Liver (tissue), 9 donors: Measurements from ENCODE around the gene JAG2. TPM values are rescaled to one million over a fixed set of nuclear protein-coding genes. Genes with fewer than 3 reads are reported as not detected.

Experiments used
- DNase-seq: peaks from one replicate; pipeline ENCODE4 v3.0.0-alpha.2; 2017; ENCODE audit warnings: low spot score
- H3K27ac ChIP-seq, 2 donors: one replicate each; pipeline ENCODE4 v1.7.0; 2013; ENCODE audit warnings: inconsistent platforms in 2 of 2, low read length in 2 of 2, control low read depth in 1 of 2, low read depth in 1 of 2, mild to moderate bottlenecking in 1 of 2
- H3K27me3 ChIP-seq, 4 donors: one replicate each; pipeline versions ENCODE4 v1.6.1 to v1.7.0; 2013; ENCODE audit warnings: low read length in 3 of 4, inconsistent platforms in 1 of 4, mild to moderate bottlenecking in 1 of 4, moderate library complexity in 1 of 4; ENCODE audit not compliant: control insufficient read depth in 4 of 4, insufficient read depth in 4 of 4
- H3K36me3 ChIP-seq, 4 donors: one replicate each; pipeline versions ENCODE4 v1.6.1 to v1.7.0; 2013; ENCODE audit warnings: low read length in 3 of 4, mild to moderate bottlenecking in 3 of 4, low read depth in 1 of 4, moderate library complexity in 1 of 4; ENCODE audit not compliant: control insufficient read depth in 4 of 4, insufficient read depth in 3 of 4
- H3K4me1 ChIP-seq, 4 donors: one replicate each; pipeline versions ENCODE4 v1.6.1 to v1.7.0; 2013; ENCODE audit warnings: low read length in 3 of 4, mild to moderate bottlenecking in 3 of 4, moderate library complexity in 1 of 4; ENCODE audit not compliant: control insufficient read depth in 4 of 4, insufficient read depth in 4 of 4
- H3K4me3 ChIP-seq, 3 donors: one replicate each; pipeline versions ENCODE4 v1.6.1 to v1.7.0; 2013; ENCODE audit warnings: low read length in 3 of 3, control low read depth in 1 of 3, low read depth in 1 of 3, mild to moderate bottlenecking in 1 of 3
- H3K9ac ChIP-seq, 2 donors: one replicate each; pipeline ENCODE4 v1.7.0; 2013; ENCODE audit warnings: low read length in 2 of 2, mild to moderate bottlenecking in 2 of 2, moderate library complexity in 2 of 2, control low read depth in 1 of 2, low read depth in 1 of 2
- H3K9me3 ChIP-seq, 4 donors: one replicate each; pipeline versions ENCODE4 v1.6.1 to v1.7.0; 2013; ENCODE audit warnings: low read length in 3 of 4; ENCODE audit not compliant: control insufficient read depth in 4 of 4
- EGR1 ChIP-seq, 2 donors: IDR thresholded peaks; 2 replicates each; pipeline ENCODE4 v1.6.1; 2016 to 2018; ENCODE audit warnings: antibody characterized with exemption in 2 of 2, low read depth in 2 of 2
- GABPA ChIP-seq, 2 donors: IDR thresholded peaks in 1 of 2; conservative IDR thresholded peaks in 1 of 2; 2 replicates each; pipeline ENCODE4 v1.6.1; 2016; ENCODE audit warnings: antibody characterized with exemption in 2 of 2, mild to moderate bottlenecking in 1 of 2, moderate library complexity in 1 of 2
- HNF4A ChIP-seq, 2 donors: conservative IDR thresholded peaks; 2 replicates each; pipeline ENCODE4 v1.6.1; 2016; ENCODE audit warnings: antibody characterized with exemption in 2 of 2, mild to moderate bottlenecking in 2 of 2
- HNF4G ChIP-seq: IDR thresholded peaks from 2 replicates; pipeline ENCODE4 v1.6.1; 2016; ENCODE audit warnings: antibody characterized with exemption
- JUND ChIP-seq, 2 donors: IDR thresholded peaks; 2 replicates each; pipeline ENCODE4 v1.6.1; 2016; ENCODE audit warnings: antibody characterized with exemption in 2 of 2
- NR2F2 ChIP-seq: IDR thresholded peaks from 2 replicates; pipeline ENCODE4 v1.6.1; 2016; ENCODE audit warnings: antibody characterized with exemption
- RAD21 ChIP-seq, 2 donors: IDR thresholded peaks; 2 replicates each; pipeline ENCODE4 v1.6.1; 2016; ENCODE audit warnings: antibody characterized with exemption in 2 of 2, mild to moderate bottlenecking in 2 of 2
- RXRA ChIP-seq, 2 donors: IDR thresholded peaks; 2 replicates each; pipeline ENCODE4 v1.6.1; 2017 to 2018; ENCODE audit warnings: antibody characterized with exemption in 2 of 2, mild to moderate bottlenecking in 1 of 2
- SP1 ChIP-seq: IDR thresholded peaks from 2 replicates; pipeline ENCODE4 v1.6.1; 2018; ENCODE audit warnings: antibody characterized with exemption, mild to moderate bottlenecking
- TAF1 ChIP-seq: conservative IDR thresholded peaks from 2 replicates; pipeline ENCODE4 v1.6.1; 2016; ENCODE audit warnings: antibody characterized with exemption, mild to moderate bottlenecking
- WGBS: extraction: QIAGEN DNeasy Blood & Tissue Kit; methylation state at CpG from one replicate; pipeline ENCODE4 v1.1.7; 2013; 5-methylcytosine and 5-hydroxymethylcytosine counted together
- polyA plus RNA-seq, 2 donors: library from polyadenylated mRNA; stranded (reverse) in 1 of 2; unstranded in 1 of 2; fragments of 200-250 nt in 1 of 2; fragments of >200 nt in 1 of 2; fragmentation: Nextera tagmentation in 1 of 2; extraction: Ambion mirVana in 1 of 2; gene quantifications; one replicate each; pipeline versions ENCODE4 v1.2.1 to v1.2.3, GENCODE V29; 2013 to 2015
- total RNA-seq, 2 donors: library from RNA; depleted of rRNA; stranded (reverse); fragments of >200 nt; gene quantifications; one replicate each; pipeline ENCODE4 v1.2.3, GENCODE V29; 2014
- TF ChIP-seq, protein P1 (sequence below): IDR thresholded peaks from 2 replicates; pipeline ENCODE4 v1.6.1; 2016; ENCODE audit warnings: antibody characterized with exemption
- TF ChIP-seq, protein P2 (sequence below): fragments of 150-350 bp; IDR thresholded peaks from 2 replicates; pipeline ENCODE4 v1.5.1; 2017; ENCODE audit warnings: improper control_type of control experiment, low read depth, low read length; ENCODE audit not compliant: missing input control
- TF ChIP-seq, protein P3 (sequence below): IDR thresholded peaks from 2 replicates; pipeline ENCODE4 v1.6.1; 2016; ENCODE audit warnings: antibody characterized with exemption, mild to moderate bottlenecking
- TF ChIP-seq, protein P4 (sequence below): IDR thresholded peaks from 2 replicates; pipeline ENCODE4 v1.6.1; 2016; ENCODE audit warnings: antibody characterized with exemption
- TF ChIP-seq, protein P5 (sequence below): IDR thresholded peaks from 2 replicates; pipeline ENCODE4 v1.6.1; 2016; ENCODE audit warnings: antibody characterized with exemption
- donor health status: healthy.
- donor health status: healthy.
- donor health status: healthy.
- donor health status: healthy.
- donor health status: healthy.

JAG2 gene
- total and polyA plus RNA-seq, 4 donors = 0.24 to 1.0 (median 0.54) TPM

DNA sequence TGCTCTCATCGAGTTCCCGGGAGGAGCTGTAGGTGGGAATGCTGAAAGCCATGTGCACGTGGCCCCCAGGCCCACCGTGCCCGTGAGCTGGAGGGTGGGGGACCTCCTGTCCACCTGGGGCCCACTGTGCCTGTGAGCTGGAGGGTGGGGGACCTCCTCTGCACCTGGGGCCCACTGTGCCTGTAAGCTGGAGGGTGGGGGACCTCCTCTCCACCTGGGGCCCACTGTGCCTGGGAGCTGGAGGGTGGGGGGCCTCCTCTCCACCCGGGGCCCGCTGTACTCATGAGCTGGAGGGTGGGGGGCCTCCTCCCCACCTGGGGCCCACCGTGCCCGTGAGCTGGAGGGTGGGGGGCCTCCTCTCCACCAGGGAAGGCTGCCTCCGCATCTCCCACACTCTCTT lies 26.5 kb upstream of the JAG2 start:
- no peaks in the 10 kb centered on the region for H3K9me3 ChIP-seq
- TF ChIP-seq, protein P1, sequence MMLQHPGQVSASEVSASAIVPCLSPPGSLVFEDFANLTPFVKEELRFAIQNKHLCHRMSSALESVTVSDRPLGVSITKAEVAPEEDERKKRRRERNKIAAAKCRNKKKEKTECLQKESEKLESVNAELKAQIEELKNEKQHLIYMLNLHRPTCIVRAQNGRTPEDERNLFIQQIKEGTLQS = no peak
- TF ChIP-seq SP1 (no peak), RAD21 (IDR thresholded peaks at IDR 0.05) (no peak), EGR1 (IDR thresholded peaks at IDR 0.05; ENCODE audit: low read depth in 2 of 2) (no peak), NR2F2 (no peak), HNF4A (conservative IDR thresholded peaks at IDR 0.05) (no peak), HNF4G (no peak), JUND (IDR thresholded peaks at IDR 0.05) (no peak), TAF1 (no peak)
- TF ChIP-seq, protein P2, sequence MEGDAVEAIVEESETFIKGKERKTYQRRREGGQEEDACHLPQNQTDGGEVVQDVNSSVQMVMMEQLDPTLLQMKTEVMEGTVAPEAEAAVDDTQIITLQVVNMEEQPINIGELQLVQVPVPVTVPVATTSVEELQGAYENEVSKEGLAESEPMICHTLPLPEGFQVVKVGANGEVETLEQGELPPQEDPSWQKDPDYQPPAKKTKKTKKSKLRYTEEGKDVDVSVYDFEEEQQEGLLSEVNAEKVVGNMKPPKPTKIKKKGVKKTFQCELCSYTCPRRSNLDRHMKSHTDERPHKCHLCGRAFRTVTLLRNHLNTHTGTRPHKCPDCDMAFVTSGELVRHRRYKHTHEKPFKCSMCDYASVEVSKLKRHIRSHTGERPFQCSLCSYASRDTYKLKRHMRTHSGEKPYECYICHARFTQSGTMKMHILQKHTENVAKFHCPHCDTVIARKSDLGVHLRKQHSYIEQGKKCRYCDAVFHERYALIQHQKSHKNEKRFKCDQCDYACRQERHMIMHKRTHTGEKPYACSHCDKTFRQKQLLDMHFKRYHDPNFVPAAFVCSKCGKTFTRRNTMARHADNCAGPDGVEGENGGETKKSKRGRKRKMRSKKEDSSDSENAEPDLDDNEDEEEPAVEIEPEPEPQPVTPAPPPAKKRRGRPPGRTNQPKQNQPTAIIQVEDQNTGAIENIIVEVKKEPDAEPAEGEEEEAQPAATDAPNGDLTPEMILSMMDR = no peak
- TF ChIP-seq, protein P3, sequence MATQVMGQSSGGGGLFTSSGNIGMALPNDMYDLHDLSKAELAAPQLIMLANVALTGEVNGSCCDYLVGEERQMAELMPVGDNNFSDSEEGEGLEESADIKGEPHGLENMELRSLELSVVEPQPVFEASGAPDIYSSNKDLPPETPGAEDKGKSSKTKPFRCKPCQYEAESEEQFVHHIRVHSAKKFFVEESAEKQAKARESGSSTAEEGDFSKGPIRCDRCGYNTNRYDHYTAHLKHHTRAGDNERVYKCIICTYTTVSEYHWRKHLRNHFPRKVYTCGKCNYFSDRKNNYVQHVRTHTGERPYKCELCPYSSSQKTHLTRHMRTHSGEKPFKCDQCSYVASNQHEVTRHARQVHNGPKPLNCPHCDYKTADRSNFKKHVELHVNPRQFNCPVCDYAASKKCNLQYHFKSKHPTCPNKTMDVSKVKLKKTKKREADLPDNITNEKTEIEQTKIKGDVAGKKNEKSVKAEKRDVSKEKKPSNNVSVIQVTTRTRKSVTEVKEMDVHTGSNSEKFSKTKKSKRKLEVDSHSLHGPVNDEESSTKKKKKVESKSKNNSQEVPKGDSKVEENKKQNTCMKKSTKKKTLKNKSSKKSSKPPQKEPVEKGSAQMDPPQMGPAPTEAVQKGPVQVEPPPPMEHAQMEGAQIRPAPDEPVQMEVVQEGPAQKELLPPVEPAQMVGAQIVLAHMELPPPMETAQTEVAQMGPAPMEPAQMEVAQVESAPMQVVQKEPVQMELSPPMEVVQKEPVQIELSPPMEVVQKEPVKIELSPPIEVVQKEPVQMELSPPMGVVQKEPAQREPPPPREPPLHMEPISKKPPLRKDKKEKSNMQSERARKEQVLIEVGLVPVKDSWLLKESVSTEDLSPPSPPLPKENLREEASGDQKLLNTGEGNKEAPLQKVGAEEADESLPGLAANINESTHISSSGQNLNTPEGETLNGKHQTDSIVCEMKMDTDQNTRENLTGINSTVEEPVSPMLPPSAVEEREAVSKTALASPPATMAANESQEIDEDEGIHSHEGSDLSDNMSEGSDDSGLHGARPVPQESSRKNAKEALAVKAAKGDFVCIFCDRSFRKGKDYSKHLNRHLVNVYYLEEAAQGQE = no peak
- TF ChIP-seq, protein P4, sequence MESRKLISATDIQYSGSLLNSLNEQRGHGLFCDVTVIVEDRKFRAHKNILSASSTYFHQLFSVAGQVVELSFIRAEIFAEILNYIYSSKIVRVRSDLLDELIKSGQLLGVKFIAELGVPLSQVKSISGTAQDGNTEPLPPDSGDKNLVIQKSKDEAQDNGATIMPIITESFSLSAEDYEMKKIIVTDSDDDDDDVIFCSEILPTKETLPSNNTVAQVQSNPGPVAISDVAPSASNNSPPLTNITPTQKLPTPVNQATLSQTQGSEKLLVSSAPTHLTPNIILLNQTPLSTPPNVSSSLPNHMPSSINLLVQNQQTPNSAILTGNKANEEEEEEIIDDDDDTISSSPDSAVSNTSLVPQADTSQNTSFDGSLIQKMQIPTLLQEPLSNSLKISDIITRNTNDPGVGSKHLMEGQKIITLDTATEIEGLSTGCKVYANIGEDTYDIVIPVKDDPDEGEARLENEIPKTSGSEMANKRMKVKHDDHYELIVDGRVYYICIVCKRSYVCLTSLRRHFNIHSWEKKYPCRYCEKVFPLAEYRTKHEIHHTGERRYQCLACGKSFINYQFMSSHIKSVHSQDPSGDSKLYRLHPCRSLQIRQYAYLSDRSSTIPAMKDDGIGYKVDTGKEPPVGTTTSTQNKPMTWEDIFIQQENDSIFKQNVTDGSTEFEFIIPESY = no peak
- H3K27me3 ChIP-seq = peaks cover 0 to 8% (median 0%) of the 10 kb centered on the region in 4 donors
- no peak overlapping the region for H3K4me3 ChIP-seq
- no peak overlapping the region for H3K27ac ChIP-seq
- peaks cover 0 to 5% (median 3%) of the 10 kb centered on the region in 4 donors for H3K4me1 ChIP-seq
- no peaks in the 10 kb centered on the region for H3K36me3 ChIP-seq
- 80% methylated on average over 10 of the region's 10 CpGs for WGBS
- H3K9ac ChIP-seq = no peak overlapping the region
- no peak for DNase-seq

DNA sequence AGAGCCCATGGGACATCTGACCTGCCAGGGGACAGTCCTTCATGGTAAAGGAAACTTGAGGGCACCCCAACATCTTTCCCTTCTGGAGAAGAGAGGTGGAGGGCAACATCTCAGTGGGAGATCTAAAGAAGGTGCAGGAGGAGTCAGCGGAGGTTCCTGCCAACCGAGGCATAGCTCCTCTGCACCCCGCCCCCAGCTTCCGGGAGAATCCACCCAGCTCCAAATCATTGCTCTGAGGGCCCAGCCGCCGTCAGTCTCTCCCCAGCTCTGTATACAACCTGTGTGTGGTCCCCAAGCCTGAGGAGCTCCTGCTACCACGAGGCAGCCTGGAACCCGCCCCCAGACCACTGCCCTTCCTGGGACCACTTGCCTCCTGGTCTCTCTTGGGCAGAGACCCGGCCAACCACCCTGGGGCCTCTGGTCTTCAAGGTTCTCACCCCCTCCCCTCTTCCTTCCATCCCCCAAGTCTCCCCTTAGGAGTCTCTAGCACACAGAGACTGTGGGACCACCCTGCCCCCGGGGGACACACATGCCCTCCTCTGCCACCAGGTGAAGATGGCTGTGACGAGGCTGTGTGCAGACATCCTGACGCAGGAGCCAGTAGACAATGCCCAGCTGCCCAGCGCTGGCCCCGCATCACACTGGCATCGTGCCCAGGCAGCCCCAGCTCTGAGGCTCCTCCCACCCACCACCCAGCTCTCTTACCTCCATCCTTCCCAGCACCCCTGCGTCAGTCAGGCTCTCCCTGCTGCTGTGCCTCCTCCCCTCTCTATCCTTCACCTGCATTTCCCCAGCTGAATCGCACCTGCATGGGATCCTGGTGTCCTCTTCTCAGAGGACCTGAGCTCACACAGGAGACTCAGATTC lies 25.6 kb upstream of the JAG2 start:
- no peaks in the 10 kb centered on the region for H3K36me3 ChIP-seq
- peaks cover 0 to 5% (median 3%) of the 10 kb centered on the region in 4 donors for H3K4me1 ChIP-seq
- TF ChIP-seq, protein P3 = no peak
- no peak for TF ChIP-seq NR2F2
- TF ChIP-seq RXRA (IDR thresholded peaks at IDR 0.05) = no peak
- TF ChIP-seq, protein P5, sequence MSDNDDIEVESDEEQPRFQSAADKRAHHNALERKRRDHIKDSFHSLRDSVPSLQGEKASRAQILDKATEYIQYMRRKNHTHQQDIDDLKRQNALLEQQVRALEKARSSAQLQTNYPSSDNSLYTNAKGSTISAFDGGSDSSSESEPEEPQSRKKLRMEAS = no peak
- TF ChIP-seq, protein P1 = no peak
- no peak for TF ChIP-seq TAF1
- no peak for TF ChIP-seq GABPA (IDR thresholded peaks at IDR 0.05 in 1 of 2, conservative IDR thresholded peaks at IDR 0.05 in 1 of 2)
- no peak for TF ChIP-seq HNF4A (conservative IDR thresholded peaks at IDR 0.05)
- WGBS = 52% methylated on average over 17 of the region's 17 CpGs
- no peak overlapping the region for H3K9ac ChIP-seq
- no peak overlapping the region for H3K4me3 ChIP-seq
- no peak for DNase-seq
- H3K27me3 ChIP-seq = peaks cover 0 to 12% (median 0%) of the 10 kb centered on the region in 4 donors
- no peaks in the 10 kb centered on the region for H3K9me3 ChIP-seq
- no peak overlapping the region for H3K27ac ChIP-seq
